Panc1 (cell line): ENCODE data around the gene DDC.

Experiments
- POLR2AphosphoS5 ChIP-seq: IDR thresholded peaks from 2 replicates; pipeline ENCODE4 v1.6.1; 2012; ENCODE audit warnings: mild to moderate bottlenecking, low read depth, low read length, moderate library complexity
- SIN3A ChIP-seq: IDR thresholded peaks from 2 replicates; pipeline ENCODE4 v1.6.1; 2012; ENCODE audit warnings: low read depth, mild to moderate bottlenecking, low read length, moderate library complexity, borderline replicate concordance; ENCODE audit not compliant: insufficient read depth
- TCF7L2 ChIP-seq: IDR thresholded peaks from 2 replicates; pipeline ENCODE4 v1.6.1; 2011; ENCODE audit warnings: mild to moderate bottlenecking, low read depth, low read length, inconsistent platforms
- TF ChIP-seq, protein P1 (sequence below), 2 experiments: IDR thresholded peaks; 2 replicates each; pipeline ENCODE4 v1.6.1; 2011 to 2012; ENCODE audit warnings: low read depth in 2 of 2, control low read depth in 1 of 2, low read length in 1 of 2, mild to moderate bottlenecking in 1 of 2, moderate library complexity in 1 of 2; ENCODE audit not compliant: insufficient read depth in 1 of 2
- TF ChIP-seq, protein P2 (sequence below): fragments of 450-650 bp; IDR thresholded peaks from 2 replicates; pipeline ENCODE4 v1.5.1; 2017; ENCODE audit warnings: mild to moderate bottlenecking

DNA sequence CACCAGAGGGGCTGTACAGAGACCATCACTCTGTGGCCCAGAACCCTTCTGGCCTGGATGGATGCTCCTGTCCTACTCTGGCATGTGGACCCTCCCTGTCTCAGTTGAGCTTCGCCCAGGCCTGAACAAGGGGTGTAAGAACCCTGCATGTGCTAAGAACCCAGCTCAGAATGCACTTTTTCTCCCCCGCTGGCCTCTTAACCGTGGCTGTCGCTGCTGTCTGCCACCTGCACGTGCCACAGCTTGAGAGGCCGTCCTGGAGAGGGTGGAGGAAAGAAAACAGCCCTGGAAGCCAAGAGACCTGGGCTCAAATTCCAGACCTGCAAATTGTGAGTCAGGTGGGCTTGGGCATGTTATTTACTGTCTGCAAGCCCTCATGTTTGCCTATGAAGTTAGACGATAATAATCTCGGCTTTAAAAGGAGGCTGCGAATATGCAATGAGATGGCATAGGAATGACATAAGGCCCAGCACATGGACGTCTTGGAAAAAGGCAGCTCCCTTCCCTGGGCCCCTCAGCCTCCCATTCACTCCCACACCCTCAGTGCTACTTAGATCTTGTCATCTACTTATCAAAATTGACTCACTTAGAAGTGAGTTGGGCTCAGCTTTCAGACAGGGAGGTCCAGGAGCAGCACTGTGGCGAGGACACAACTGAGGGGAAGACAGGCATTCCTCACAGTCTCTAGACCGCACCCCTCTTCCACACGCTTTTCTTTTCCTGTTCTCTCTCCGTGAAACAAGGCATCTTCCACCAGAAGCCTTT is 146.5 kb downstream of the DDC start:
- TF ChIP-seq, protein P1, sequence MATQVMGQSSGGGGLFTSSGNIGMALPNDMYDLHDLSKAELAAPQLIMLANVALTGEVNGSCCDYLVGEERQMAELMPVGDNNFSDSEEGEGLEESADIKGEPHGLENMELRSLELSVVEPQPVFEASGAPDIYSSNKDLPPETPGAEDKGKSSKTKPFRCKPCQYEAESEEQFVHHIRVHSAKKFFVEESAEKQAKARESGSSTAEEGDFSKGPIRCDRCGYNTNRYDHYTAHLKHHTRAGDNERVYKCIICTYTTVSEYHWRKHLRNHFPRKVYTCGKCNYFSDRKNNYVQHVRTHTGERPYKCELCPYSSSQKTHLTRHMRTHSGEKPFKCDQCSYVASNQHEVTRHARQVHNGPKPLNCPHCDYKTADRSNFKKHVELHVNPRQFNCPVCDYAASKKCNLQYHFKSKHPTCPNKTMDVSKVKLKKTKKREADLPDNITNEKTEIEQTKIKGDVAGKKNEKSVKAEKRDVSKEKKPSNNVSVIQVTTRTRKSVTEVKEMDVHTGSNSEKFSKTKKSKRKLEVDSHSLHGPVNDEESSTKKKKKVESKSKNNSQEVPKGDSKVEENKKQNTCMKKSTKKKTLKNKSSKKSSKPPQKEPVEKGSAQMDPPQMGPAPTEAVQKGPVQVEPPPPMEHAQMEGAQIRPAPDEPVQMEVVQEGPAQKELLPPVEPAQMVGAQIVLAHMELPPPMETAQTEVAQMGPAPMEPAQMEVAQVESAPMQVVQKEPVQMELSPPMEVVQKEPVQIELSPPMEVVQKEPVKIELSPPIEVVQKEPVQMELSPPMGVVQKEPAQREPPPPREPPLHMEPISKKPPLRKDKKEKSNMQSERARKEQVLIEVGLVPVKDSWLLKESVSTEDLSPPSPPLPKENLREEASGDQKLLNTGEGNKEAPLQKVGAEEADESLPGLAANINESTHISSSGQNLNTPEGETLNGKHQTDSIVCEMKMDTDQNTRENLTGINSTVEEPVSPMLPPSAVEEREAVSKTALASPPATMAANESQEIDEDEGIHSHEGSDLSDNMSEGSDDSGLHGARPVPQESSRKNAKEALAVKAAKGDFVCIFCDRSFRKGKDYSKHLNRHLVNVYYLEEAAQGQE (IDR thresholded peaks at IDR 0.05; ENCODE audit: insufficient read depth in 1 of 2, low read depth in 2 of 2, low read length in 1 of 2) = no peak
- TF ChIP-seq, protein P2, sequence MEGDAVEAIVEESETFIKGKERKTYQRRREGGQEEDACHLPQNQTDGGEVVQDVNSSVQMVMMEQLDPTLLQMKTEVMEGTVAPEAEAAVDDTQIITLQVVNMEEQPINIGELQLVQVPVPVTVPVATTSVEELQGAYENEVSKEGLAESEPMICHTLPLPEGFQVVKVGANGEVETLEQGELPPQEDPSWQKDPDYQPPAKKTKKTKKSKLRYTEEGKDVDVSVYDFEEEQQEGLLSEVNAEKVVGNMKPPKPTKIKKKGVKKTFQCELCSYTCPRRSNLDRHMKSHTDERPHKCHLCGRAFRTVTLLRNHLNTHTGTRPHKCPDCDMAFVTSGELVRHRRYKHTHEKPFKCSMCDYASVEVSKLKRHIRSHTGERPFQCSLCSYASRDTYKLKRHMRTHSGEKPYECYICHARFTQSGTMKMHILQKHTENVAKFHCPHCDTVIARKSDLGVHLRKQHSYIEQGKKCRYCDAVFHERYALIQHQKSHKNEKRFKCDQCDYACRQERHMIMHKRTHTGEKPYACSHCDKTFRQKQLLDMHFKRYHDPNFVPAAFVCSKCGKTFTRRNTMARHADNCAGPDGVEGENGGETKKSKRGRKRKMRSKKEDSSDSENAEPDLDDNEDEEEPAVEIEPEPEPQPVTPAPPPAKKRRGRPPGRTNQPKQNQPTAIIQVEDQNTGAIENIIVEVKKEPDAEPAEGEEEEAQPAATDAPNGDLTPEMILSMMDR = no peak
- TF ChIP-seq POLR2AphosphoS5 (no peak), SIN3A (no peak), TCF7L2 (no peak)
